Sciatic nerve (tissue), 2 donors: ENCODE results near the gene ZNF557. TPM values are rescaled to one million over a fixed set of nuclear protein-coding genes. Genes with fewer than 3 reads are reported as not detected.

ENCODE experiments used
- ATAC-seq: fragments of 200-7000 bp; cut with Tn5 transposase; one replicate; pipeline ENCODE4 v1.9.1; 2020; ENCODE audit warnings: mild to moderate bottlenecking, moderate library complexity
- DNase-seq: peaks from one replicate; pipeline ENCODE4 v3.0.0-alpha.2; 2020; ENCODE audit warnings: low spot score
- intact Hi-C: fragments of 100-400 bp; cut with DNase I; formaldehyde crosslinking; loops from one replicate; pipeline ENCODE4 v1.14.2; 2022
- total RNA-seq: library from RNA; stranded (reverse); fragmentation: NEBNext Ultra II Directional; extraction: Animal tissue kit (Norgen Biotek cat#: 25700); gene quantifications from one replicate; pipeline ENCODE4 v1.2.1, GENCODE V29; 2021
- donor health status: DM: no; HTN: no; CAD: no.
- donor health status: DM: no; HTN: no; CAD: no.

ZNF557 gene
- total RNA-seq, 1 donor from 2014 or later = 10.0 TPM

GRCh38 chr19:7068599-7068998 lies 904 bp upstream of the ZNF557 start:
- no peak for ATAC-seq
- intact Hi-C loops = no loop called here
- DNase-seq = no peak

DNA sequence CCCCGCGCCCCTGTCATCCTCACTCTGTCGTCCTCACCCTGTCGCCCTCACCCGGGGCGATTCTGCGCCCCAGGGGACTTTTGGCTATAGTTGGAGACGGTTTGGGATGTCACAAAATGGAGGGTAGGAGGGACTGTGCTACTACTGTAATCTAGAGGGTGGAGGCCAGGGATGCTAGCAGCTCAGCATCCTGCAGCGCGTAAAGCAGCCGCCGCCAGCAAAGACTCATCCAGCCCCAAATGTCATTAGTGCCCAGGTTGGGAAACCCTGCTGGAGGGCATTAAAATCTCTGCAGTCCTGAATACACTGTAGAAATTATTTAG lies 362 bp downstream of the ZNF557 start:
- DNase-seq (no peak), ATAC-seq (no peak)
- intact Hi-C loops = no loop called here

- intact Hi-C loops = no loop called here
- ATAC-seq (no peak), DNase-seq (no peak)
Measured at GRCh38 chr19:7072541-7072940, 3.0 kb downstream of the ZNF557 start.

DNA sequence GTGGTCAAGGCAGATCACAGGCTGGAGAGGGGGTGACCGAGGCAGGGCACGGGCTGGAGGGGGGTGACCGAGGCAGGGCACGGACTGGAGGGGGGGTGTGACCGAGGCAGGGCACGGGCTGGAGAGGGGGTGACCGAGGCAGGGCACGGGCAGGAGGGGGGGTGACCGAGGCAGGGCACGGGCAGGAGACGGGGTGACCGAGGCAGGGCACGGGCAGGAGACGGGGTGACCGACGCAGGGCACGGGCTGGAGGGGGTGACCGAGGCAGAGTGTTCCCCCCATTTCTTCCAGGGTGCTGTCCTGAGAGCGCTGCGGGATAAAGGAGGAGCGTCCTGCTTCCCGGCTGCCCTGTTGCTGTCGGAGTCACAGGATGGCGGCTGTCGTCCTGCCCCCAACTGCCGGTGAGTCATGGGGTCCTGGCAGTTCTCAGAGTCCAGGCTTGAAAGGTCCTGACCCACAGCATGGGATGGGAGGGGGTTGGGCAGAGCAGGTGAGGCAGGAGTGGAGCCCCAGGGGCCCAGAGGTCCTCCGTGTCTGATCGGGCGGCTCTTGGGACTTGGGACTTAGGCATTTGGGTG lies 5.3 kb downstream of the ZNF557 start:
- intact Hi-C loops = no loop called here
- ATAC-seq (no peak), DNase-seq (no peak)

DNA sequence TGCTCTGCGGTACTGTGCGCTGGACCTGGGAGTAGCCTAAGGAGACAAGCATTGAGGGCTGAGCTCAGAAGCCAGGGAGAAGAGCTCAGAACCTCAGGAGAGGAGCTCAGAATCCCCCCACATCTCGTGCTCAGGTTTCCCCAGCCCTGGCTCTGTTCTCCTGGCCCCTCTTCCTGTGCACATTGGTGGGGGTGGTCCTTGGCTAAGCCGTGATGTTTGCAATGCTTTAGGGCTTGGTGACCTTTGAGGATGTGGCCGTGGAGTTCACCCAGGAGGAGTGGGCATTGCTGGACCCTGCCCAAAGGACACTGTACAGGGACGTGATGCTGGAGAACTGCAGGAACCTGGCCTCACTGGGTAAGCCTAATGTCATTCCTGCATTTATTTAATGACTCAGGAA lies 6.6 kb downstream of the ZNF557 start:
- no peak for ATAC-seq
- intact Hi-C loops = no loop called here
- DNase-seq = no peak

- no peak for DNase-seq
Measured at GRCh38 chr19:7078008-7078407, 8.5 kb downstream of the ZNF557 start.

GRCh38 chr19:7083076-7083956 lies 13.8 kb downstream of the ZNF557 start:
- DNase-seq (no peak), ATAC-seq (no peak)
- intact Hi-C loops = no loop called here

More at GRCh38 chr19:7078008-7078407, 8.5 kb downstream of the ZNF557 start:
- ATAC-seq = no peak
- intact Hi-C loops = no loop called here

DNA sequence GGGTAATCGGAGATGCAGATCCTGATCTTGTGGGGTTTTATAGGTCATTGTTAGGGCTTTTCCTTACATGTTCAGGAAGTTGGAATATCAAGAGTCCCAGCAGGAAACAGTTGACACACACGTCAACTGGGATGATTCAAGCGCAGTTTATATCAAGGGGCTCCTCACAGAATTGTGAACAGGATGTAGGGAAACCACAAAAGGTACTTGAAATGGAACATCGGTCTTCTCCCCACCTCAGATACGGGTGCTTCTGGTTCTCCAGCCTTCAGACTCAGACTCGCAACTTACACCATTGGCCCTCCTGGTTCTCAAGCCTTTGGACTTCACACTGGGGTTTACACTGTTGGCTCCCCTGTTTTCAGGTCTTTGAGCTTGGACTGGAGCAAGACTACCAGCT lies 19.5 kb downstream of the ZNF557 start:
- no peak for DNase-seq
- no peak for ATAC-seq
- intact Hi-C loops = no loop called here

DNA sequence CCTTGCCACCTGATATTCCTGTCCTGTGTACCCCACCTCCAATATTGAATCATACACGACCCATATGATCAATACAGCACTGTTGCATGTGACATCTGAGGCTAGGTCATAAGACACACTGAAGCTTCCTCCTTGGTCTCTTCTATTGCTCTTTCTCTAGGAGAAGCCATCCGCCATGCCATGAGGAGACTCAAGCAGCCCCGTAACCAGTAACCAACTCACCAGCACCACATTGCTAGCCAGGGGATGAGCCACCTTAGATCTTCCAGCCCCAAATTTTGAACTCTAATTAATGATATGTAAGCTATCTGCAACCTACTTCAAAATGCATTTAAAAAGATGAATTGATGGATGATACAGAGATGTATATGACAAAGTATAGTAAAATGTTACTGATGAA lies 28.6 kb downstream of the ZNF557 start:
- DNase-seq = no peak
- ATAC-seq = no peak
- intact Hi-C loops = no loop called here

DNA sequence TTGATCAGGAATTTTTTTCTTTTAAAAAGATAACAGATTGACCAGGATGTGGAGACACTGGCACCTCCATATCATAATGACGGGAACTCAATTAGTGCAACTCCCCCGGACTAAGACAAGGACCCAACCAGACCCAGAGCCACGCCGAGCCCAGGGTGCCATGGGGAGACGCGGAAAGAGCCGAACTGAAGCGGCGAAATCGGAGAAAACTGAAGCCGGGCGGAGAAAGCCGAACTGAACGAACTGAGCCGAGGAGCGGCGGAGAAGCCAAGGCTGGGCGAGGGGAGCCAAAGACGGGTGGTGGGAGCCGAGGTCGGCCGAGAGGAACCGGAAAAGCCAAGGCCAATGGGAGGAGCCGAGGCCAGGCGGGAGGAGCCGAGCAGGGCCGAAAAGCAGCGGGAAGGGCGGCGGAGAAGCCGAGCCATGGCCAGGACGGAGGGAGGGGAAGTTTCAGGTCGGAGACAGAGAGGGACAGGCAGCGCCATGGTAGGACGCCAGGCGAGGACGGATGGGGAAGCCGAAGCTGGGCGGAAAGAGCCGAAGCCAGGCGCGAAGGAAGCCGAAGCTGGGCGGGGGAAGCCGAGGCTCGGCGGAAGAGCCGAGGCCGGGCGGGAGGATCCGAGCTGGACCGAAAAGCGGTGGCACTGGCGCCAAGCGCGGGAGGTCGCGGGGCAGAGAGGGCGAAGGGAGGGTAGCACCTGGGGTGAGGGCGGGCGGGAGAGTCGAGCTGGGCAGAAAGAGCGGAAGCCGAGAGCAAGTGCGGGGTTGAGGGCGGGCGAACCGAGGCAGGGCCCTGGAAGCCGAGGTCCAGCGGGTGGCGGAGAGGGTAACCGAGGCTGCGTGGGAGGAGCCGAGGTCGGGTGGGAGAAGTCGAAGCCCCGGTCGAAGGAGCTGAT lies 29.4 kb downstream of the ZNF557 start:
- DNase-seq = peak; percentile 96
- ATAC-seq = peak; percentile 97
- intact Hi-C loops = no loop called here

- ATAC-seq (no peak), DNase-seq (no peak)
- intact Hi-C loops = no loop called here
Measured at GRCh38 chr19:7099597-7099921, 30.1 kb downstream of the ZNF557 start.

- DNase-seq (no peak), ATAC-seq (no peak)
- intact Hi-C loops = loop anchor here (5.0 kb wide), 1 partner anchor 241 kb away; no protein-coding TSS in a partner anchor
Measured at GRCh38 chr19:7101498-7102253, 32.2 kb downstream of the ZNF557 start.

DNA sequence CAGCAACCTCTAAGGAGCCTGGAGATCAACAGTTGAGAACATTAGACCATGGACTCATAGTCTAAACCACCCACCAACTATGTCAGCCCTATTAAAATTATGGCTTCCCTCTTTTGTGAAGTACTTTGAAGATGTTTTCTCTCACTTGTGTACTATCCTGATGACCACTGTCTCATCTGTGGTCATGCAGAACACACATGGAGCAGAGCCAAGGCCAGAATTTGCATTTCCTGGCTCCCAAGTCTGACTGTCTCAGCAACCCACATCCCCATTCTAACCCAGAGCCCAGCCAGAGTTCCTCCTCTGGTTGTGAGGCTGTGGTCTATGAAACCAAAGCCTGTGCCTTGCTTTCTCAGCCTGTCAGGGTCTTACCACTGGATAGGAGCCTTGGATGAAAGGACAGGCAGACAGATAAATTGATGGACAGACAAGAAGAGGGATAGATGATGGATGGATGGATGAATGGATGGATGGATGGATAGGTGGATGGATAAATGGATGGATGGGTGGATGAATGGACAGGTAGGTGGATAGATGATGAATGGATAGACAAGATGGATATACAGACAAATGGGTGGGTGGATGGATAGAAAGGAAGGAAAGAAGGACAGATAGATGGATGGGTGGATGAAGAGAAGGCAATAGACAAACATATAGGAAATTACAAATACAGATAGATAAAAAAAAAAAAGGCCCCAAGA lies 35.4 kb downstream of the ZNF557 start:
- intact Hi-C loops = loop anchor here (5.0 kb wide), 1 partner anchor 237 kb away; no protein-coding TSS in a partner anchor
- ATAC-seq = no peak
- DNase-seq = no peak

- ATAC-seq (no peak), DNase-seq (no peak)
- intact Hi-C loops = no loop called here
Measured at GRCh38 chr19:7106711-7107657, 37.5 kb downstream of the ZNF557 start.

- intact Hi-C loops = no loop called here
- ATAC-seq (no peak), DNase-seq (no peak)
Measured at GRCh38 chr19:7109678-7110289, 40.3 kb downstream of the ZNF557 start.

DNA sequence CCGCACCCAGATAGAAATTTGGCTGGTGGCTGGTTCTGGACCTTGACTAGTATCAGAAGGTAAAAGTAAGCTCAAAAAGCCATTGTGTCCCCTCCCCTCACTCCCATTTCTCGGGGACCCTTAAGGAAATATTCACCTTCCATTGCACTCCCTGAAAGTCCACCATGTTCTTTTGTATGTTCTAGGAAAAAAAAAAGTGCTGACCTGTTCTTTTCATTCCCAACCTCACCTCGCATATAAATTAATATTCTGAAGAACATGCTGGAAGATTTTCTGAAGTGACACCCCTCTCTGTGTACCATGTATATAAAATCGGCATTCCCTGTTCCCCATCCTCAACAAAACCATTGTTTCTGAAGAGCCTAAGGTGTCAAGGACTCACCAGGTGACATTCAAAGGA lies 43.2 kb downstream of the ZNF557 start:
- ATAC-seq = no peak
- intact Hi-C loops = no loop called here
- no peak for DNase-seq

- intact Hi-C loops = no loop called here
- DNase-seq (no peak), ATAC-seq (no peak)
Measured at GRCh38 chr19:7113233-7113632, 43.7 kb downstream of the ZNF557 start.
